Thymus (tissue), 14 donors: Measurements from ENCODE around the gene TMEM62. TPM values are rescaled to one million over a fixed set of nuclear protein-coding genes. Genes with fewer than 3 reads are reported as not detected.

Source experiments
- DNase-seq, 9 donors: peaks; one replicate each; pipeline ENCODE4 v3.0.0-alpha.2; 2013; ENCODE audit warnings: low spot score in 9 of 9, low read depth in 6 of 9, missing footprints in 1 of 9
- H3K27ac ChIP-seq, 2 donors: one replicate each; pipeline ENCODE4 v1.5.1; 2013; ENCODE audit warnings: control low read depth in 1 of 2, low read depth in 1 of 2, low read length in 1 of 2, mild to moderate bottlenecking in 1 of 2, moderate library complexity in 1 of 2
- H3K27me3 ChIP-seq, 2 donors: one replicate each; pipeline ENCODE4 v1.5.1; 2013; ENCODE audit warnings: low read length in 1 of 2; ENCODE audit not compliant: control insufficient read depth in 2 of 2, insufficient read depth in 1 of 2
- H3K36me3 ChIP-seq, 2 donors: one replicate each; pipeline ENCODE4 v1.5.1; 2013; ENCODE audit warnings: low read length in 1 of 2, mild to moderate bottlenecking in 1 of 2, moderate library complexity in 1 of 2; ENCODE audit not compliant: control insufficient read depth in 2 of 2, insufficient read depth in 2 of 2
- H3K4me1 ChIP-seq, 2 donors: one replicate each; pipeline ENCODE4 v1.5.1; 2013; ENCODE audit warnings: low read length in 2 of 2; ENCODE audit not compliant: control insufficient read depth in 2 of 2, insufficient read depth in 2 of 2
- H3K4me3 ChIP-seq, 2 donors: one replicate each; pipeline ENCODE4 v1.5.1; 2013; ENCODE audit warnings: low read length in 2 of 2, control low read depth in 1 of 2, mild to moderate bottlenecking in 1 of 2
- H3K9me3 ChIP-seq, 2 donors: one replicate each; pipeline ENCODE4 v1.5.1; 2013; ENCODE audit warnings: low read length in 1 of 2, mild to moderate bottlenecking in 1 of 2; ENCODE audit not compliant: control insufficient read depth in 2 of 2, insufficient read depth in 1 of 2
- WGBS: extraction: QIAGEN DNeasy Blood & Tissue Kit; methylation state at CpG from one replicate; pipeline ENCODE4 v1.1.7; 2013; 5-methylcytosine and 5-hydroxymethylcytosine counted together
- long read RNA-seq, 10 donors: transcript quantifications; one replicate each; lab custom pipeline, GENCODE V29; 2026
- polyA plus RNA-seq: library from polyadenylated mRNA; stranded (reverse); fragments of 200-250 nt; gene quantifications from one replicate; pipeline ENCODE4 v1.2.3, GENCODE V29; 2013
- total RNA-seq: library from RNA; stranded (reverse); fragments of 120-200 nt; gene quantifications from one replicate; pipeline ENCODE4 v1.2.4, GENCODE V29; 2013
- donor health status: healthy.

Gene TMEM62
- total RNA-seq (5.1 TPM), polyA plus RNA-seq (17.8 TPM)
- long read RNA-seq, donor 1: 0 reads
- long read RNA-seq, donor 2: 0 reads
- long read RNA-seq, donor 3: 0 reads
- long read RNA-seq, donor 4, partial matches to known transcripts: 6 of 7 reads
- long read RNA-seq, donor 4, other reads (novel, unspliced or antisense): 0 of 7 reads
- long read RNA-seq, donor 5, partial matches to known transcripts: 6 of 8 reads
- long read RNA-seq, donor 5, other reads (novel, unspliced or antisense): 0 of 8 reads
- long read RNA-seq, donor 6: 0 reads
- long read RNA-seq, donor 7, partial matches to known transcripts: 0 of 1 reads
- long read RNA-seq, donor 7, other reads (novel, unspliced or antisense): 0 of 1 reads
- long read RNA-seq, donor 8: 0 reads
- long read RNA-seq, donor 9, partial matches to known transcripts: 8 of 9 reads
- long read RNA-seq, donor 9, other reads (novel, unspliced or antisense): 0 of 9 reads
- long read RNA-seq, donor 10: 0 reads

GRCh38 chr15:43133430-43134156 lies at the start of gene TMEM62:
TMEM62 (plus strand) TSS chr15:43133586; CDS start chr15:43133803, 217 bp downstream.
- Histone ChIP-seq H3K27me3 (peaks cover 0 to 18% of the 10 kb centered on the region in 2 donors), H3K4me1 (peaks cover 4 to 12% of the 10 kb centered on the region in 2 donors), H3K9me3 (no peaks in the 10 kb centered on the region), H3K4me3 (peak within 1 kb of the TSS; percentile 64 to 69), H3K27ac (peak within 1 kb of the TSS in 1 of 2 donors; percentile 56), H3K36me3 (peaks cover 0 to 8% of the 10 kb centered on the region in 2 donors)
- WGBS: under 1% methylated on average over 66 of the region's 66 CpGs
- DNase-seq: peak in 5 of 9 donors; percentile 17 to 59 (median 38)

GRCh38 chr15:43085921-43086320 lies 47.5 kb upstream of the TMEM62 start:
- Histone ChIP-seq H3K4me3 (no peak overlapping the region), H3K27ac (no peak overlapping the region), H3K9me3 (no peaks in the 10 kb centered on the region), H3K27me3 (no peaks in the 10 kb centered on the region), H3K4me1 (no peaks in the 10 kb centered on the region), H3K36me3 (peaks cover 9 to 24% of the 10 kb centered on the region in 2 donors)
- no peak for DNase-seq

GRCh38 chr15:43086551-43086950 lies 46.8 kb upstream of the TMEM62 start:
- Histone ChIP-seq H3K4me1 (no peaks in the 10 kb centered on the region), H3K27ac (no peak overlapping the region), H3K4me3 (no peak overlapping the region), H3K27me3 (no peaks in the 10 kb centered on the region), H3K36me3 (peaks cover 6 to 17% of the 10 kb centered on the region in 2 donors), H3K9me3 (no peaks in the 10 kb centered on the region)
- no peak for DNase-seq
- 95% methylated on average over 1 of the region's 1 CpG for WGBS

- no peak overlapping the region for H3K4me3 ChIP-seq
- no peak for DNase-seq
- no peaks in the 10 kb centered on the region for H3K4me1 ChIP-seq
- H3K9me3 ChIP-seq: no peaks in the 10 kb centered on the region
- no peaks in the 10 kb centered on the region for H3K27me3 ChIP-seq
- WGBS: 99% methylated on average over 4 of the region's 4 CpGs
- peaks cover 0 to 5% of the 10 kb centered on the region in 2 donors for H3K36me3 ChIP-seq
- no peak overlapping the region for H3K27ac ChIP-seq
Measured at GRCh38 chr15:43091859-43092258, 41.5 kb upstream of the TMEM62 start.

- Histone ChIP-seq H3K36me3 (peaks cover 3 to 5% of the 10 kb centered on the region in 2 donors), H3K27me3 (no peaks in the 10 kb centered on the region), H3K4me1 (no peaks in the 10 kb centered on the region), H3K9me3 (no peaks in the 10 kb centered on the region), H3K4me3 (no peak overlapping the region), H3K27ac (no peak overlapping the region)
- 100% methylated on average over 1 of the region's 1 CpG for WGBS
- DNase-seq: no peak
Measured at GRCh38 chr15:43093026-43093425, 40.4 kb upstream of the TMEM62 start.

- H3K27ac ChIP-seq: no peak overlapping the region
- H3K4me3 ChIP-seq: no peak overlapping the region
- H3K9me3 ChIP-seq: no peaks in the 10 kb centered on the region
- no peak for DNase-seq
- no peaks in the 10 kb centered on the region for H3K27me3 ChIP-seq
- 96% methylated on average over 1 of the region's 1 CpG for WGBS
- no peaks in the 10 kb centered on the region for H3K4me1 ChIP-seq
- H3K36me3 ChIP-seq: peaks cover 3 to 5% of the 10 kb centered on the region in 2 donors
Measured at GRCh38 chr15:43094416-43095030, 38.9 kb upstream of the TMEM62 start.

- no peak overlapping the region for H3K4me3 ChIP-seq
- no peak for DNase-seq
Measured at GRCh38 chr15:43095243-43095642, 38.1 kb upstream of the TMEM62 start.

GRCh38 chr15:43095708-43096347 lies 37.6 kb upstream of the TMEM62 start:
- H3K9me3 ChIP-seq: no peaks in the 10 kb centered on the region
- peaks cover 10 to 11% of the 10 kb centered on the region in 2 donors for H3K36me3 ChIP-seq
- no peak for DNase-seq
- no peak overlapping the region for H3K27ac ChIP-seq
- H3K4me3 ChIP-seq: no peak overlapping the region
- 98% methylated on average over 8 of the region's 8 CpGs for WGBS
- H3K4me1 ChIP-seq: no peaks in the 10 kb centered on the region
- H3K27me3 ChIP-seq: no peaks in the 10 kb centered on the region

More at GRCh38 chr15:43095243-43095642, 38.1 kb upstream of the TMEM62 start:
- Histone ChIP-seq H3K27me3 (no peaks in the 10 kb centered on the region), H3K9me3 (no peaks in the 10 kb centered on the region), H3K27ac (no peak overlapping the region), H3K36me3 (peaks cover 6 to 9% of the 10 kb centered on the region in 2 donors), H3K4me1 (no peaks in the 10 kb centered on the region)
- WGBS: 87% methylated on average over 1 of the region's 1 CpG
